NOMO-1 (cell line): ENCODE measurements around the gene RFTN1.
A peak's percentile ranks its signal among the peaks of the same experiment; 100 is the strongest.

Experiments used
- DNase-seq, 2 experiments: peaks; one replicate each; lab custom pipeline; 2025; ENCODE audit not compliant: unreplicated experiment in 2 of 2; lab: John Stamatoyannopoulos, UW

Gene RFTN1

GRCh38 chr3:16386561-16386960 lies 126.9 kb downstream of the RFTN1 start:
- no peak for DNase-seq

- no peak for DNase-seq
Measured at GRCh38 chr3:16385151-16385550, 128.3 kb downstream of the RFTN1 start.

DNA sequence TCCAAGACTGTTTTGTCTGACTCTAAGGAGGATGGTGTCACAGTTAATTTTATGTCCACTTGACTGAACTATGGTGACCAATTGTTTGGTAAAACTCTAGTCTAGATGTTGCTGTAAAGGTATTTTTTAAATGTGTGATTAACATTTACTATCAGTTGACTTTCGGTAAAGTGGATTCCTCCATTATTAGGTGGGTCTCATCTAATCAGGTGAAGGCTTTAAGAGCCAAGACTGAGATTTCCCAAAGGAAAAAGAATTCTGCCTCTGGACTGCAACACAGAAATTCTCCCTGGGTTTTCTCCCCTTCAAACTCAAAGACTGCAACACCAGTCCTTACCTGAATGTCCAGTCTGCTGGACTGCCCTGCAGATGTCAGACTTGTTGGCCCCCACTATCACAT lies 129.6 kb downstream of the RFTN1 start:
- no peak for DNase-seq

GRCh38 chr3:16382845-16383244 lies 130.7 kb downstream of the RFTN1 start:
- DNase-seq = no peak

- no peak for DNase-seq
Measured at GRCh38 chr3:16381426-16381825, 132.1 kb downstream of the RFTN1 start.

- DNase-seq = no peak
Measured at GRCh38 chr3:16380421-16380820, 133.1 kb downstream of the RFTN1 start.

DNA sequence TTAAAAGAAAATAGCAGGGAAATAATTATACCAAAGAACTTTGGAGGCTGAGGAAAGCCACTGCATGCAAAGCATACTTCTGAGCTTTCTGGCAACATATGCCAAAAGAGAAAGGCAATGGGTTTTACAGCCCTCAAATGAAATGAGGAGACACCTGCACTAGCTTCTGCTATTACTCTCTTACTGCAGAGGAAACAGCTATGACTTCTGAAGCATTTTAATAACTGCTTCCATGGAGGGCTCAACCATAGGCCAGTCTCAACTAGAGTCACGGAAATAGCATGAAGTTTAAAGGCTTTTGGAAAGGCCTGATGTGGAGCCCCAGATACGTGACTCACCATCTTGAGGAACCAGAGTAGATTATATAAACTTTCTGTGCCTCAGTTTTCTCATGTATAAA lies 133.7 kb downstream of the RFTN1 start:
- no peak for DNase-seq

DNA sequence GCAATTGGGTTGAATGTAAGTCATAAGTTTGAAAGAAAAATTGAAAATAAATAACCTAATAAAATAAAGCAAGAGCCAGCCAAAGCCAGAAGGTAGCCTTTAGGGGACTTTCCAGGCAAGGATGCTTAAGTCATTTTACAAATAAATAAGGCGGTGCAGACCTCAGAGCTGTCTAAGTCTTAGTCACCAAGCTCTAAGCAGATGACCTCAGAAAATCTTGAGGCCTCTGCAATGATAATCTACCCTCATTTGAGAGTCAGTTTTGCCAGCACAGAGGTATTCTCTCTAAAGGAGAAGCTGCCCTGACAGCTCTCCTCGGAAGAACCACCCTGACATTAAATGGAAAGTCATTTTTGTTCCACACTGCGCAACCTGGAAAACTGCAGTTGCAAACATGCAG lies 134.6 kb downstream of the RFTN1 start:
- DNase-seq = no peak

DNA sequence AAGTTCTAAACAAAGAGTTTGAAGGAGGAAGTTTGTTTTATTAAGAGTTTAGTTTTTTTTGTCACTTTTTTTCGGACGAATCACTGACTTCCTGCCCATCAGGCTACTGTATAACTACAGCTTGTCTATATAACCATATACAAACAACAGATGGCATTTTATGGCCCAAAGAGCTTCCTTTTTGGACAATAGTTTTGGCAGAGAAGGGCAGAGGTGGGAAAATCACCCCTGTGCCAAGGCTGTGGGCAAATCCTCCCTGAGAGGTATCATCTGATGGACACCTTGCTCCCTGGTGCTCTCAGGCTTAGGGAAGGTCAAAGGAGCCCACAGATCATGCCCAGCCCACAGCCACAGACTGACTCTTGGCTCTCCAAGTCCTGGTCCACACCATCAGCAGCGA lies 135.1 kb downstream of the RFTN1 start:
- DNase-seq = no peak

DNA sequence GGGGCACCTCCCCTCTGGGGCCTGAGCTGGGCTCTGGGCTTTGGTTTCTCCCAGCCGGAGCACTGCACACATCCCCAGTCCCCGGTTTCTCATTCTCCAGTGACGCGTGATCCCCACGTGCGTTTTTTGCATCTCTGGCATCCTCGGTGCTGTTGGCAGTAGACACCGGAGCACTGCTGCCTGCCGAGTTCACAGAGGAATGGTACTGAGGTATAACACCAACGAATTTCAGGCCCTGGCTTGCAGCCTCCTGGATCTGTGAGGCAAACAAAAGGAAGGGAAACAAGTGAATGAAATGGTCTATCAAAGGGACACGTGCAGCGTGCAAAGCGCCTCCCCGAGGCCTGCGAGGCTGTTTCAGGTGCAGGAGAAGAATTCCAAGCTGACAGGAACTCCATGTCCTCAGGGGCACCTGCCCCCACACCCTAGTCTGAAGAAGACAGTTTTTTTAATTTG lies 135.6 kb downstream of the RFTN1 start:
- DNase-seq = no peak

DNA sequence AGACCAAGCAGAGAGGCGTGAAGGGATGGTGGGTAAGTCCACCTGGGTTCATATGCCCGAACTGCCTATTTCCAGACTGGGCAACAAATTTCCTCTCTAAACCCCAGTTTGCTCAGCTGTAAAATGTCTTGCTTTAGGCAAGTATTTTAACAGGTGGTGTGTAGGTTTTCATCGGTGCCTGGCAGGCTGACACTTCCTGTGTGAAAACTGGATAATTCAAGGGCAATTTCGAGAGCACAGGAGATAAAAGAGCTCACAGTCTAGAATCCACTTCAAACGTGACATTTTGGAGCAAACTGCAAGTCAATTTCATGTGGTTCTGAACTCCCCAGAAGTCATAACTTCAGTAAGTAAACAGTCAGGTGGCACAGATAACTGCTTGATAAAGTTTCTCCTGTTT lies 136.3 kb downstream of the RFTN1 start:
- DNase-seq = no peak

DNA sequence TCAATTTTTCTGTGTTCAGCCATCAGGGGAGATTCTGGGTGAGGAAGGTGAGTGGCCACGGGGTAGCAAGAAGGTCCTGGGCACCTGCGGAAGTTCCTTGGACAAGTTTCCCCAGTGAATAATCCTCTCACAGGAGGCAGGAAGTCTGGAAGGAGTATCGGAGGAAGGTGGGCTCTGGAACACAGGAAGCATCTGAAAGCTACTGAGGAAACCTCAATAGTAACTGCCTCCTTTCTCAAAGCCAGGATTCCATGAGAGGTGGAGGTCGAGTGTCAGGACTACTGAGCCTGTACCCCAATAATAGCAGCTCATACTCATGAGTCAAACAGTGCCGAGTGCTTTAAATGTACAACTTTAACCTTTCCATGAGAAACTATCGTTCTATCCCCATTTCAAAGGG lies 137.6 kb downstream of the RFTN1 start:
- no peak for DNase-seq

DNA sequence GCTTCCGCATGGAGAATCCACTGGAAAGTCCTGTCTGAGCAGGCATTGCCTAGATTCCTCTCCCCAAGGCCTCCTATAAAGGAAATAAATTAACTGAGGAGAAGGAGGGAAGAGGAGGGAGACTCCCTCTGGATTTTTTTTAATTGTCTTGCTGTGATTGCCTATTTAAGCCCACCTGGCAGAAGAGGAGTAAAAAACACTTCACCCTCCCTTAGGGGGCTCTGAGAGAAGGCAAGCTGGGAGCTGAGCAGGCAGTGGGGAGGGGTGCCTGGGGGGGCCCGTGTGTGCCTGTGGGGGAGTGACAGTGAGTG lies 138.6 kb downstream of the RFTN1 start:
- DNase-seq = no peak

DNA sequence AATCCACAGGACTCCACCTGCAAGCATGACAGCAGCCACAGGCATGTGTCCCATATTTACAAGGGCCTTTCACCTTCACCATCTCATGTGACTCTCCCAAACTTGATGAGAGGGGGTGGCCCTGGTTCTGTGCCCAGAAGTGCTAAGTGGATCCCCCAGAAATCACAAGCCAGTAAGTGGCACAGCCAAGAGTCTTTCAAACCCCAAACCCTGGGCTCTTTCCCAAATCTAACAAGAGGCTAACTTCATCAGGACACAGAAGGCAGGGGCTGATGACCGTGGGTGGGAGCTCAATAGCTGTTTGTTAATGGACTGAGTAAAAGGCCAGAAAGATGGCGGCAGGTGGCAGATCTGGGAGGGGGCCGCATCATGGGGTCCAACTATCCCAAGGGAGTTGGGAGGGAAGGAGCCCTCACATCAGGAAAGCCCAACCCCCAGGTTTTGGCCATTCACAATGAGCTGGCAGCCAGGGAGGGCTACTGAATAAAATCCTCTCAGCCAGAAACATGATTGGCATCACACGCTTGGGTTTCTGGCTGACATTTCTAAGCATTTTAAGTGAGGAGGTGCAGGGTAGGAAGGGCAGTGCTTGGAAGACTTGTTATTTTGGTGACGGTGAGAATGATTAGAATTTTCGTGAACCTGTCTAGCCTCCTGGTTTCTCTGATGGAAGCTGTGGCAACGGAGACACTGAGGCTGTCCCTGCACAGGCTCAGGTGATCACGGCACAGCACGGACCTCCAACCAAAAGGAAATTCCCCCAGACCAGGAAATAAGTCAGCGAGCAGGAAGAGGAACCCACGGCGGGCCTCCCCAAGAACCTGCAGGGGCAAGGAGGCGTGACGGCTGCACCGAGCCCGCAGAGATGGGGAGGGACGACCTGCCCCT lies 139.2 kb downstream of the RFTN1 start:
- DNase-seq = no peak

GRCh38 chr3:16373341-16373946 lies 140.1 kb downstream of the RFTN1 start:
- no peak for DNase-seq

- peak; percentile 19 to 24 for DNase-seq
Measured at GRCh38 chr3:16372362-16373292, 140.9 kb downstream of the RFTN1 start.

GRCh38 chr3:16370872-16371740 lies 142.4 kb downstream of the RFTN1 start:
- DNase-seq = no peak

DNA sequence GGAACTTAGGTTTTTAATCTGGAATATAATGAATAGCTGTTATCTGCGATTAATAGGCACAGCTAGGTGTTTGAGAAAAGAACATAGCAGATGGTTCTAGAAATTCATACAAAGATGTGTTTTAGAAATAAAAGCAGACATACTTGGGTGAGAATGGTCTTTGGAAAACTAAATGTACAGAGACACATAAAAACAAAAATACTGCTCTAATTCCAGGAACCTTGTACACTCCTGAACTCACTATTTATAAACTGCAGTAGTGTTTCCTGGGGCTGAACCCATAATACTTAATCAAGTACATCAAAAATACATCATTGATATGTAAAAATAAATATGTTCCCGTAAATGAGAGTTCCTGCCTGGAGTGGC lies 143.0 kb downstream of the RFTN1 start:
- no peak for DNase-seq

- DNase-seq = no peak
Measured at GRCh38 chr3:16369885-16370284, 143.6 kb downstream of the RFTN1 start.

DNA sequence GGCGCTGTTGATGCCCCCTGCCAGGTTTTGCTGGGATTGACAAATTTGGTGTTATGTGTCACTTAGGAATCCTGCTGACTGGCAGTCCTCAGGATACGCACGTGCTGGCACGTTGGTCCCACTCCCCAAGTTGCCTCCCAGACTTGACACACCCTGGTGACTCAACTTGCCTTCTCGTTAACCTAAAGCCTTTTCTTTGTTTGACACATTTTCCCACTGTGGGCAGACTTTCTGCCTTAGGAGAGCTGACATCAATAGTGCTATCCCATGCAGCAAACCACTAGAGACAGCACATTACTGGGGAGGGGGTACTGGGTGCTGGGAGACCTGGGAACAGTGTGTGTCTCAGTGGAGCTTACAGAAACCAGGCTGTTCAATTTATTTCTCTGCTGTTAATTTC lies 144.2 kb downstream of the RFTN1 start:
- no peak for DNase-seq

DNA sequence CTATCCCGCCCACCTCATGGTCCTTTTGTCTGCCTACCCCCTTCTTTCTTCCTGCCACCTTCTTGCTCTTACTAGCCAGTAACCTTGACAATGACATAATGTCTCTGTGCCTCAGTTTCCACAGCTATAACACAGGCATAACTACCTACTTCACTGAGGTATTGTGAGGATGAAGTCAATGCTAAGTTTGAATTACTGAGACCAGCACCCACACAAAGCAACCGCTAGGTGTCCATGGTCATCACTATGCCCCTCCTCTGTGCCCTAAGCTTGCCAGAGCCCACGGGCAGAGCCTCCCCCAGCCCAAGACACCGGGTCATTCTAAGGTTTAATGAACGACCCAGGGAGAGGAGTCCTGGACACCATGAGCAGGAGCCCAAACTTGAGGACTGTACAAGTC lies 146.9 kb downstream of the RFTN1 start:
- DNase-seq = no peak
